Skeletal muscle cell (primary cell): ENCODE measurements around the gene LENG8.
"Not testable (repeated sequence)": the region's sequence is repeated elsewhere in the genome, so short reads cannot be mapped to it uniquely, and the experiment has no call there.

ENCODE experiments used
- DNase-seq: peaks from one replicate; pipeline ENCODE4 v3.0.0-alpha.2; 2010; ENCODE audit warnings: low read depth
- H3K4me3 ChIP-seq: 2 replicates; pipeline ENCODE4 v1.5.1; 2011; ENCODE audit warnings: low read depth, mild to moderate bottlenecking, control low read depth, low read length, moderate library complexity

Gene LENG8

GRCh38 chr19:54505542-54505941 lies 56.5 kb downstream of the LENG8 start:
- H3K4me3 ChIP-seq, DNase-seq: not testable (repeated sequence)

DNA sequence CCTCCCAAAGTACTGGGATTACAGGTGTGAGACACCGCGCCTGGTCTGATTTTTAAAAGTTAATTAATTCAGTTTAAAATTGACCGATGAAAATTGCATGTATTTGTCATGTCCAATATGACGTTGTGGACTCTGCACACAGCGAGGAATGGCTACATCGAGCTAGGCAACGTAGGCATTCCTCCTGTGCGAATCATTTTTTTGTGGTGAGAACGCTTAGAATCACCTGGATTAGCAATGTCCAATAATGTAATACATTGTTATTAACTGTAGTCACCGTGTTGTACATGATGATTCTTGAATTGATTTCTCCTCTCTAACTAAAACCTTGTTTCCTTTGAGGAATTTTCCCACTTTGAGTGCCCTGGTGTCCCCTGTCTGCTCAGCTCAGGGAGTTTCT lies 57.1 kb downstream of the LENG8 start:
- DNase-seq: no peak
- H3K4me3 ChIP-seq: no peak overlapping the region

- not testable (repeated sequence) for DNase-seq, H3K4me3 ChIP-seq
Measured at GRCh38 chr19:54507038-54507717, 58.2 kb downstream of the LENG8 start.

DNA sequence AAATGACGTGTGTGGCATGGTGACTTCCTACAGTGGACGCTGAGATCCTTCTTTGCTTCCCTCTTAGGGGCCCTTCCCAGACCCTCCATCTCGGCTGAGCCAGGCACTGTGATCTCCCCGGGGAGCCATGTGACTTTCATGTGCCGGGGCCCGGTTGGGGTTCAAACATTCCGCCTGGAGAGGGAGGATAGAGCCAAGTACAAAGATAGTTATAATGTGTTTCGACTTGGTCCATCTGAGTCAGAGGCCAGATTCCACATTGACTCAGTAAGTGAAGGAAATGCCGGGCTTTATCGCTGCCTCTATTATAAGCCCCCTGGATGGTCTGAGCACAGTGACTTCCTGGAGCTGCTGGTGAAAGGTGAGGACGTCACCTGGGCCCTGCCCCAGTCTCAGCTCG lies 58.8 kb downstream of the LENG8 start:
- H3K4me3 ChIP-seq: no peak overlapping the region
- no peak for DNase-seq

DNA sequence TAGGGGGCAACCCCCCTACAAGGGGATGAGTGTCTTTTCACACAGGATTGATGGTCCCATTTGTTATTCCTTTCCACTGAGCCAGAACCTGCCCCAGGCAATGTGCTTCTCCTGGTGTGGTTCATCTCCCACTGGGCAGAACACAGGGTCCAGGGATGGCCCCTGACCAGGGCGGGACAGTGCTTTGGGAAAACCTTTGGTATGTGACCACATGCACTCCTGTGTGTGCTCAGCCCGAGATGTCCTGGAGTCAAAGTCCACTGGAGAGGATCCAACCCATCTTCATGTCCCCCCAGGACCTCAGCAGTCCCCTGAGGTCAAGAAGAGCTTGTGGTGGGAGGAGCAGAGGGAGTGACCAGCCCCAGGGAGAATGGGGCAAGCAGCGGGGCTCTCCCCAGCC lies 59.5 kb downstream of the LENG8 start:
- H3K4me3 ChIP-seq, DNase-seq: not testable (repeated sequence)

- not testable (repeated sequence) for DNase-seq, H3K4me3 ChIP-seq
Measured at GRCh38 chr19:54509200-54509940, 60.4 kb downstream of the LENG8 start.
